H9 (cell line): Measurements from ENCODE around the gene RIMBP2. TPM values are rescaled to one million over a fixed set of nuclear protein-coding genes. Genes with fewer than 3 reads are reported as not detected.

Experiments
- DNase-seq: peaks from one replicate; pipeline ENCODE4 v3.0.0-alpha.2; 2017
- H2AFZ ChIP-seq: one replicate; pipeline ENCODE4 v1.6.1; 2013; ENCODE audit warnings: mild to moderate bottlenecking, low read length, control low read depth, moderate library complexity
- H2AK5ac ChIP-seq: 2 replicates; pipeline ENCODE4 v1.6.1; 2013; ENCODE audit warnings: low read length, control low read depth, mixed read lengths; ENCODE audit not compliant: insufficient read length
- H2BK120ac ChIP-seq: one replicate; pipeline ENCODE4 v1.6.1; 2013; ENCODE audit warnings: low read depth, mild to moderate bottlenecking, low read length, control low read depth, inconsistent platforms; ENCODE audit not compliant: poor library complexity, severe bottlenecking
- H2BK12ac ChIP-seq: 2 replicates; pipeline ENCODE4 v1.6.1; 2013; ENCODE audit warnings: low read length, control low read depth, mixed read lengths, low read depth; ENCODE audit not compliant: insufficient read length
- H2BK15ac ChIP-seq: 2 replicates; pipeline ENCODE4 v1.6.1; 2013; ENCODE audit warnings: low read depth, low read length, control low read depth
- H2BK20ac ChIP-seq: one replicate; pipeline ENCODE4 v1.6.1; 2013; ENCODE audit warnings: low read depth, mild to moderate bottlenecking, low read length, control low read depth, inconsistent platforms; ENCODE audit not compliant: poor library complexity, severe bottlenecking
- H2BK5ac ChIP-seq: 2 replicates; pipeline ENCODE4 v1.6.1; 2013; ENCODE audit warnings: low read length, control low read depth, mixed read lengths; ENCODE audit not compliant: insufficient read length
- H3K14ac ChIP-seq: 2 replicates; pipeline ENCODE4 v1.6.1; 2013; ENCODE audit warnings: low read length, control low read depth; ENCODE audit not compliant: insufficient read depth
- H3K18ac ChIP-seq: 2 replicates; pipeline ENCODE4 v1.6.1; 2013; ENCODE audit warnings: low read depth, mild to moderate bottlenecking, mixed read lengths, low read length, control low read depth; ENCODE audit not compliant: insufficient read length
- H3K23ac ChIP-seq: 2 replicates; pipeline ENCODE4 v1.6.1; 2013; ENCODE audit warnings: low read length, control low read depth, mixed read lengths, low read depth; ENCODE audit not compliant: insufficient read length
- H3K23me2 ChIP-seq: 2 replicates; pipeline ENCODE4 v1.6.1; 2013; ENCODE audit warnings: low read depth, mild to moderate bottlenecking, mixed read lengths, low read length, control low read depth; ENCODE audit not compliant: insufficient read length, poor library complexity, severe bottlenecking
- H3K27ac ChIP-seq: 2 replicates; pipeline ENCODE4 v1.5.1; 2013; ENCODE audit warnings: low read length, control low read depth, mixed read lengths, low read depth; ENCODE audit not compliant: insufficient read length
- H3K27me3 ChIP-seq: 2 replicates; pipeline ENCODE4 v1.6.1; 2013; ENCODE audit warnings: low read length, control low read depth, inconsistent platforms; ENCODE audit not compliant: insufficient read depth
- H3K4ac ChIP-seq: 2 replicates; pipeline ENCODE4 v1.6.1; 2013; ENCODE audit warnings: low read depth, mild to moderate bottlenecking, control low read depth, inconsistent platforms, low read length, moderate library complexity
- H3K4me1 ChIP-seq: 2 replicates; pipeline ENCODE4 v1.6.1; 2013; ENCODE audit warnings: low read length, control low read depth, inconsistent platforms; ENCODE audit not compliant: insufficient read depth
- H3K4me2 ChIP-seq: 2 replicates; pipeline ENCODE4 v1.6.1; 2013; ENCODE audit warnings: low read length, control low read depth, mixed read lengths; ENCODE audit not compliant: insufficient read length, insufficient read depth
- H3K56ac ChIP-seq: 2 replicates; pipeline ENCODE4 v1.6.1; 2013; ENCODE audit warnings: low read depth, mild to moderate bottlenecking, mixed read lengths, low read length, control low read depth; ENCODE audit not compliant: insufficient read length
- H3K79me1 ChIP-seq: 2 replicates; pipeline ENCODE4 v1.6.1; 2013; ENCODE audit warnings: low read depth, mild to moderate bottlenecking, moderate library complexity, low read length, control low read depth, inconsistent platforms; ENCODE audit not compliant: insufficient read depth, poor library complexity, severe bottlenecking
- H3K79me2 ChIP-seq: 2 replicates; pipeline ENCODE4 v1.6.1; 2013; ENCODE audit warnings: low read length, control low read depth, inconsistent platforms; ENCODE audit not compliant: insufficient read depth
- H3K9ac ChIP-seq: 2 replicates; pipeline ENCODE4 v1.6.1; 2013; ENCODE audit warnings: low read length, control low read depth, mixed read lengths; ENCODE audit not compliant: insufficient read length; ENCODE audit errors: extremely low read depth
- H3K9me3 ChIP-seq: one replicate; pipeline ENCODE4 v1.6.1; 2013; ENCODE audit warnings: low read depth, low read length, inconsistent platforms; ENCODE audit not compliant: control insufficient read depth
- H3T11ph ChIP-seq: one replicate; pipeline ENCODE4 v1.6.1; 2013; ENCODE audit warnings: mild to moderate bottlenecking, low read length, control low read depth, inconsistent platforms
- H4K20me1 ChIP-seq: one replicate; pipeline ENCODE4 v1.6.1; 2013; ENCODE audit not compliant: control insufficient read depth, insufficient read length, insufficient read depth
- H4K5ac ChIP-seq: 2 replicates; pipeline ENCODE4 v1.6.1; 2013; ENCODE audit warnings: low read depth, mild to moderate bottlenecking, mixed read lengths, low read length, control low read depth; ENCODE audit not compliant: insufficient read length
- H4K8ac ChIP-seq: replicated peaks from 2 replicates; pipeline ENCODE4 v1.6.1; 2013; ENCODE audit warnings: low read length, control low read depth, mixed read lengths, low read depth; ENCODE audit not compliant: insufficient read length
- H4K91ac ChIP-seq: 2 replicates; pipeline ENCODE4 v1.6.1; 2013; ENCODE audit warnings: low read depth, mild to moderate bottlenecking, moderate library complexity, mixed read lengths, low read length, control low read depth; ENCODE audit not compliant: insufficient read length
- H3K27ac Mint-ChIP-seq, 3 experiments: 2 replicates in 2 of 3; 3 replicates in 1 of 3; pipeline ENCODE4 v1.8.0; 2020 to 2021; ENCODE audit warnings: mixed read lengths in 3 of 3, mild to moderate bottlenecking in 1 of 3, moderate library complexity in 1 of 3
- H3K27me3 Mint-ChIP-seq: 2 replicates; pipeline ENCODE4 v1.8.0; 2021; ENCODE audit warnings: low read depth, mild to moderate bottlenecking, moderate library complexity, mixed read lengths
- H3K36me3 Mint-ChIP-seq, 3 experiments: 2 replicates in 2 of 3; 3 replicates in 1 of 3; pipeline ENCODE4 v1.8.0; 2020 to 2021; ENCODE audit warnings: low read depth in 3 of 3, mixed read lengths in 3 of 3; ENCODE audit not compliant: insufficient read depth in 1 of 3
- H3K4me1 Mint-ChIP-seq, 2 experiments: 2 replicates each; pipeline ENCODE4 v1.8.0; 2020; ENCODE audit warnings: mixed read lengths in 2 of 2
- H3K4me3 Mint-ChIP-seq, 2 experiments: 2 replicates in 1 of 2; 3 replicates in 1 of 2; pipeline ENCODE4 v1.8.0; 2020 to 2021; ENCODE audit warnings: mild to moderate bottlenecking in 2 of 2, mixed read lengths in 2 of 2, moderate library complexity in 1 of 2
- H3K9me3 Mint-ChIP-seq, 2 experiments: 2 replicates in 1 of 2; 3 replicates in 1 of 2; pipeline ENCODE4 v1.8.0; 2020; ENCODE audit warnings: mild to moderate bottlenecking in 2 of 2, mixed read lengths in 2 of 2, moderate library complexity in 1 of 2
- CTCF ChIP-seq: fragments of 200-600 bp; sonication (generic); conservative IDR thresholded peaks from 3 replicates; pipeline ENCODE4 v1.8.0; 2021; ENCODE audit warnings: antibody characterized with exemption, mild to moderate bottlenecking
- WGBS: extraction: QIAGEN DNeasy Blood & Tissue Kit; methylation state at CpG from one replicate; pipeline ENCODE4 v1.1.7; 2013; ENCODE audit warnings: missing lambda C conversion rate, low lambda C conversion rate, mixed read lengths; ENCODE audit not compliant: insufficient read length; ENCODE audit errors: extremely low coverage; 5-methylcytosine and 5-hydroxymethylcytosine counted together
- total RNA-seq: library from RNA; stranded (reverse); gene quantifications from 2 replicates; pipeline ENCODE4 v1.2.1, GENCODE V29; 2021

The RIMBP2 gene
- total RNA-seq, 1 experiment from 2014 or later: 0.70 TPM

- no peaks in the 10 kb centered on the region for H3K9me3 ChIP-seq
- H3K79me2 ChIP-seq: no peaks in the 10 kb centered on the region
- Mint-ChIP-seq H3K27ac (no peak overlapping the region), H3K9me3 (no peaks in the 10 kb centered on the region; a peak in 1 of 5 replicates), H3K36me3 (no peaks in the 10 kb centered on the region), H3K27me3 (peaks cover 84% of the 10 kb centered on the region), H3K4me3 (no peak overlapping the region), H3K4me1 (peaks cover 18 to 29% of the 10 kb centered on the region in 2 experiments)
- H3K18ac ChIP-seq: no peak overlapping the region
- no peak overlapping the region for H2BK15ac ChIP-seq
- no peak overlapping the region for H2BK20ac ChIP-seq
- no peaks in the 10 kb centered on the region for H3K4me1 ChIP-seq
- H3K23ac ChIP-seq: no peak overlapping the region
- H3K79me1 ChIP-seq: no peaks in the 10 kb centered on the region
- no peaks in the 10 kb centered on the region for H4K20me1 ChIP-seq
- H3K9ac ChIP-seq: no peak overlapping the region
- H3K14ac ChIP-seq: no peak overlapping the region
- no peak overlapping the region for H4K91ac ChIP-seq
- no peak overlapping the region for H2BK5ac ChIP-seq
- peaks cover 29% of the 10 kb centered on the region for H3K27me3 ChIP-seq
- no peak for TF ChIP-seq CTCF
- no peak overlapping the region for H3T11ph ChIP-seq
- no peak overlapping the region for H4K8ac ChIP-seq
- H3K4me2 ChIP-seq: no peak overlapping the region
- no peak overlapping the region for H4K5ac ChIP-seq
- no peak overlapping the region for H3K27ac ChIP-seq
- no peak overlapping the region for H2AK5ac ChIP-seq
- peaks cover 27% of the 10 kb centered on the region for H3K23me2 ChIP-seq
- no peak overlapping the region for H2AFZ ChIP-seq
- no peak overlapping the region for H3K56ac ChIP-seq
- H2BK12ac ChIP-seq: no peak overlapping the region
- no peak overlapping the region for H3K4ac ChIP-seq
- DNase-seq: no peak
- WGBS: no CpG with 5 or more reads among the region's 16 CpGs
- H2BK120ac ChIP-seq: no peak overlapping the region
These were observed 4.3 kb downstream of the RIMBP2 start for GRCh38 chr12:130711756-130712155.
